Left lobe of liver (tissue), 2 donors: ENCODE data around the gene CYB5R4. TPM values are rescaled to one million over a fixed set of nuclear protein-coding genes. Genes with fewer than 3 reads are reported as not detected.
A peak's percentile ranks its signal among the peaks of the same experiment; 100 is the strongest.
"Not testable (repeated sequence)": the region's sequence is repeated elsewhere in the genome, so short reads cannot be mapped to it uniquely, and the experiment has no call there.

ENCODE experiments used
- ATAC-seq: fragments of 200-7000 bp; cut with Tn5 transposase; one replicate; pipeline ENCODE4 v1.9.1; 2020; ENCODE audit warnings: mild to moderate bottlenecking, moderate library complexity
- DNase-seq: peaks from one replicate; pipeline ENCODE4 v3.0.0-alpha.2; 2020; ENCODE audit warnings: low spot score
- total RNA-seq: library from RNA; stranded (reverse); gene quantifications from one replicate; pipeline ENCODE4 v1.2.1, GENCODE V29; 2021
- donor health status: DM: no; HTN: no; CAD: no; lungs with moderate emphysema.
- donor health status: DM: no; HTN: yes; CAD: no.

The CYB5R4 gene
- total RNA-seq, 1 donor from 2014 or later: 6.7 TPM

- DNase-seq, ATAC-seq: not testable (repeated sequence)
Measured at GRCh38 chr6:83907623-83908390, 48.3 kb downstream of the CYB5R4 start.

DNA sequence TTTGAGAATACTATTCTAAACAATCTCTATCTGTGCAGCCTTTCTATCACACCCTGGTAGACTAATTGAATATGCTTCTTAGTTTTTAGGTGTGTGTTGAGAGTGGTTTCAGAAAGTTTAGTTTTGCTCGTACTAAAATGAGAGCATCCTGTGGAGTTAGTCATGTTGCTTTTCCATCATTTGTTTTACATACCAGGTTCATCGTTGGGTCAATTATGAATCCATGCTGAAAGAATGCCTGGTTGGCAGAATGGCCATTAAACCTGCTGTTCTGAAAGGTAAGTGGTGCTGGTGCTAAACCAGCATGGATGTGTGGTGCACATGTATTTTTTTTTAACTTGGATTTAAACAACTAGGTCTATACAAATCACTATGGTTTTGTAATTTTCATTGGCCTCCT lies 49.3 kb downstream of the CYB5R4 start:
- ATAC-seq (no peak), DNase-seq (no peak)

DNA sequence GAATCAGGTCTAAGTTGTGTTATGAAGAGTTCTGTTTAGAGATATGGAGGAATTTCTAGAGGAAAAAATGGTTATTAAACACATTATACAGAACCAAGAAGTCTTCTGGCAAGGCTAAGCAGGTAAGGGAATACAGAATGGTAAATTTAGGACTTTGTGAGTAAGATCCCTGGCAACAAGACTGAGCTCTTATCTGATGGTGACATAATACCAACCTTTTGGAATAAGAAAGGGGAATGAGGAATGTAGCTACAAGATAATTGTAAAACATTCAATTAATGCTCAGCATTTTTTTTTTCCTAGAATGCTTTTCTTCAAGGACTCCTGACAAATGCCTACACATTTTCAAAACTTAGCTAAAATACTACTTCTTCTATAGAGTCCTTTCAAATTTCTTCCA lies 51.8 kb downstream of the CYB5R4 start:
- peak; percentile 34 for ATAC-seq
- DNase-seq: no peak

- DNase-seq (no peak), ATAC-seq (no peak)
Measured at GRCh38 chr6:83914953-83915352, 55.5 kb downstream of the CYB5R4 start.

DNA sequence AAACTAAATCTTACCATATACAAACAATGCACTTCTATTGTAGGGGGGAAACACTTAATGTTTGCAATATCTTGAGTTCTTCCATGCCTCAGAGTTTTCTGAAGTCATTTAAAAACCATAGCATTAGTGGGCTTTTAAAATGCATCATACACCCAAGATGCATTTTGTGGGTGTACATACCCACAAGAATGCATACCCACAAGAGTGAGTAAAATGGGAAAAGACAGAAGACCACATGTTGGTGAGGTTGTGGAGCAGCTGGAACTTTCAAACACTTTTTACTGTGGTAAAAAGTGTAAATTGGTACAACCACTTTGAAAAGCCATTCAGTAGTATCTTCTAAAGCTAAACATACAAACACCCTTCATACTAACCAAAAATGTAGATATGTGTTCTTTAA lies 57.5 kb downstream of the CYB5R4 start:
- no peak for ATAC-seq

DNA sequence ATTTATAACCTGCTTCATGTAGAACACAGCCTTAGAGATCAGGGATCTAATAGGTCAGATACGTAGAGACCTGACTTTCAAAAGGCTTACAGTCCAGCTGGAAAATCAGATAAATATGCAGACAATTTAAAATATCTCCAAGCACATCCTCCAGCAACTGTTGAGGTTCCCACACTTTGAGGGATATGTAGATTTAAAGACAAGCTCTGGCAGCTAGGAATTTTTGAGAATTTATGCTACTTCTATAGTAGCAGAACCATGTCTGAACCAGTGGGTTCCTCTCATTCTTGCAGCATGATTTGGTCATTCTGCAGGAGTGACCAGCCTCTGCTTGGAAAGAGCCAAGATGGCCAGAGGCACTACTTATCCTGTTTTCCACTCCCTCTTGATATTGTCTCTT lies 60.5 kb downstream of the CYB5R4 start:
- ATAC-seq (no peak), DNase-seq (no peak)

More for the DNA sequence above, 57.5 kb downstream of the CYB5R4 start:
- no peak for DNase-seq

DNA sequence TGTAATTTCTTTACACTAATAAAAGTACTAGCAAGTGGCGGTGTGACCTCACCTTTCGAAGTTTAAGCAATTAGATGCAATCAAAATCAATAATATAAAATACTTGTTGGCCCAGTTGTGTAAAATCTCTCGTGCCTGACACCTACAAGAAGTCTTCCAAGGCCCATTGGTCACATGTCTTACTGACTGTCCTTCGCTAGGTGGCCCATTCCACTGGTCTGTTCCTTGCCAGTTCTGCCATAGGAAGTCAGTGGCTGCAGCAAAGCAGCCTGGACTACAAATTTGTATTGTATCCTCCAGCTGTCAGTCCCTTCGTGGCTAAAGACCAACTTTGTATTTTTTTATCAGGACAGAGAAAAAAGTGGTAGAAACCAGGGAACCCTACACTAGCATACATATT lies 61.8 kb downstream of the CYB5R4 start:
- no peak for ATAC-seq
- DNase-seq: no peak

DNA sequence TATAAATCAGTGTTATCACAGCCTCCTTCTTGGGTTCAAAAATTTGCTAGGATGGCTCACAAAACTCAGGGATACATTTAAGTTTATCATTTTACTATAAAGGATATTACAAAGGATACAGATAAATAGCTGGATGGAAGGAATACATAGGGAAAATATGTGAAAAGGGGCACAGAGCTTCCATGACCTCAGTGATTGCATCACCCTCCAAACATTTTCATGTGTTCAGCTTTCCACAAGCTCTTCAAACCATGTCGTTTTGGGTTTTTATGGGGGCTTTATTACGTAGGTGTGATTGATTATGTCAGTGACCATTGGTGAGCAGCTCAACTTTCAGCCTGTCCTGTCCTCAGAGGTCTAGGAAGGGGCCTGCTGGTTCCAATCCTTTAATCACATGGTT lies 68.0 kb downstream of the CYB5R4 start:
- DNase-seq (no peak), ATAC-seq (no peak)

DNA sequence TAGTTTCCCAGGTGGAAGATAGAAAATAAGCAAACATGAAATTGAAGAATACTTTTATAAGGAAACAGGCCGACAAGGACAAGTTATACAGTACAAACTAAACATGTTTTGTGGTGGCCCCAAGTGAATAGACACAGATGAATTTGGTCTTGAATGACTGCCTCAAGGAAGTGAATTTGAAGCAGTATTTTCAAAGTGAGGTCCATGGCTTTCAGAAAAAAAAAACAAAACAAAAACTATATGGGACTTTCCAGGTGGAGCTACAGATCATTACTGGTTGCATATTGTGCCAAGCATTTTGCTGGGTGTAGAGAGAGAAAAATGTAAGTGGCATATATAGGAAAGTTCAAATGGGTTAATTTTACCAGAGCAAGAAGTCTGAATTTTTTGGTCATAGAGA lies 68.8 kb downstream of the CYB5R4 start:
- no peak for ATAC-seq
- DNase-seq: no peak

- ATAC-seq, DNase-seq: not testable (repeated sequence)
Measured at GRCh38 chr6:83946201-83946833, 86.8 kb downstream of the CYB5R4 start.

DNA sequence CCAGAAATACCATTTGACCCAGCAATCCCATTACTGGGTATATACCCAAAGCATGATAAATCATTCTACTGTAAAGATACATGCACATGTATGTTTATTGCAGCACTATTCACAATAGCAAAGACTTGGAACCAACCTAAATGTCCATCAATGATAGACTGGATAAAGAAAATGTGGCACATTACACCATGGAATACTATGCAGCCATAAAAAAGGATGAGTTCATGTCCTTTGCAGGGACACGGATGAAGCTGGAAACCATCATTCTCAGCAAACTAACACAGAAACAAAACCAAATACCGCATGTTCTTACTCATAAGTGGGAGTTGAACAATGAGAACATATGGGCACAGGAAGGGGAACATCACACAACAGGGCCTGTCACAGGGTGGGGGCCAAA lies 88.5 kb downstream of the CYB5R4 start:
- DNase-seq, ATAC-seq: not testable (repeated sequence)

- DNase-seq (no peak), ATAC-seq (no peak)
Measured at GRCh38 chr6:83948851-83949250, 89.4 kb downstream of the CYB5R4 start.

- not testable (repeated sequence) for ATAC-seq, DNase-seq
Measured at GRCh38 chr6:83951423-83951822, 91.9 kb downstream of the CYB5R4 start.

DNA sequence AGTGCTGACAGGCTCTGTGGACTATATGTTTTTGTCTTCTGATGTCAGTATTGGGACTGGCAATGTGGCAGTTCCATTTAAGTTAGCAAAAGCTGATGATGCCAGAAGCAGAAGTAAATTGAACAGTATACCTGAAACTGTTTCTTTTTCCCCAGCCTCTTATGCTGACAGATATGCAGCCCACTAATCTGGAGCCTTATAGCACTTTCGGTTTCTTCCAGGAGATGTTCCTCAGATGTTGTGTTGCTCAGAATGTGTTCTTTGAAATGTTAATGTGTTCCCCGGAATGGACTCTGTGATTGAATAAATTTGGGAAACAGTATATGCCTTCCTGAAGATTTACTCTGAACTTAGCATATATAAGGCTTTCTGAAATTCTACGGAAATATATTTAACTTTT lies 93.3 kb downstream of the CYB5R4 start:
- ATAC-seq (no peak), DNase-seq (no peak)

DNA sequence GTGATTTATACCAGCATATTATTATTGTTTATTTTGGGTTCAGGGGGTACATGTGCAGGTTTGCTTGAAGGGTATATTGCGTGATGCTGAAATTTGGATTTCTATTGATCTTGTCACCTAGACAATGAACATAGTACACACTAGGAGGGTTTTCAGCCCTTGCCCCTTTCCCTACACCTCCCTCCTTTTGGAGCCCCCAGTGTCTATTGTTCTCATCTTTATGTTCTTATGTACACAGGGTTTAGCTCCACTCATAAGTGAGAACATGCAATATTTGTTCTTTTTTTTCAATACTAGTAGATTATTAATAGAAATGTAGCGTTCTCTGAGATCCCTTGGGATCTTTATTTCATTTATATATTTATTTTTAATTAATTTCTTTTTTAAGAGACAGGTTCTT lies 94.9 kb downstream of the CYB5R4 start:
- no peak for ATAC-seq
- no peak for DNase-seq

DNA sequence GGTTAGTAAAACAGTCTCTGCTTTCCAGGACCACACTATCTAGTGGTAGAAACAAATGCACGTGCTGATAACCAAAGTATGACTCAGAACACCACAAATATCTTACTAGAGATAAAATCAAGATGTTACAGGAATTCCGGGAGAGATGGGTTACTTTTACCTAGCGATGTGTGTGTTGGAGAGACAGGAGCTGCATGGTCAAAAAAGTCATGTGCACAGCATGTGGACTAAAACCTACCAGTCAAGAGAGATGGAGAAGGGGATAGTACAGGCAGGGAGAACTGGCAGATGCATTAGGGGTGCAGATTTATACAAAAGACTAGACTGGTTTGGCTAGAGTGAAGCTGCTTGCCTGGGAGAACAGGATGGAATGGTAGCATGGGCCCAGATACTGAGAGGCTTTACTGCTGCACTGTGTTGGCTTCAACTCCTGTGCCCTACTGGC lies 98.8 kb downstream of the CYB5R4 start:
- DNase-seq: no peak
- no peak for ATAC-seq

DNA sequence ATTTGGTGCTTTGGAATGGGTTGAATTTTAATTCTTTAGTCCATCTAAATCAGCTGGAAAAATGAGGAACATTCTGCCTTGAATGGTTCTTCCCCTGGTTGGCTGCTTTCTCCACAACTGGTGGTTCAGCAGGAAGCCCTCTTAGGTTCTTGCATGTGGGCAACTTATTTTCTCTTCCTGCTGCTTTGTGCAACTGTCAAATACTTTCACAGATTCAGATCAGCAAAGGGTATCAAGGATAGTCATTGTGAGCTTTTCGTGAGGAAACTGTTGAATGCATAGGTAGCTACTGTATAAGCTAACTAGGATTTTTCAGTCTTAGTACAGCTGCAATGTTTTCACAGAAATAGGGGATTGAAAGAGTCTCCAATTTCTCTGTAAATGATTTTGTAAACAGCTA lies 101.2 kb downstream of the CYB5R4 start:
- DNase-seq (no peak), ATAC-seq (no peak)

GRCh38 chr6:83962582-83962981 lies 103.1 kb downstream of the CYB5R4 start:
- ATAC-seq (no peak), DNase-seq (no peak)

DNA sequence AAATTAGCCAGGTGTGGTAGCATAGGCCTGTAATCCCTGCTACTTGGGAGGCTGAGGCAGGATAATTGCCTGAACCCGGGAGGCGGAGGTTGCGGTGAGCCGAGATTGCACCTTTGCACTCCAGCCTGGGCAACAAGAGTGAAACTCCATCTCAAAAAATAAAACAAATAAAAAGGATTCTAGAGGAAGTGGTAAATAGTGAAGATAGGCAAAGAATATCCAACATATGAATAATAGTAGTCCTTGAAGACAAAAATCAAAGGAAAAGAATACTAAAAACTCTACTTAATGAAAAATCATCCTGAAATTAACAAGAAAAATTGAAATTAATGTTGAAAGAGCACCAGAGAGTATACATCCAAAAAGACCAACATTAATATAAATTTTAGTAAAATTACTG lies 107.0 kb downstream of the CYB5R4 start:
- no peak for ATAC-seq
- no peak for DNase-seq

DNA sequence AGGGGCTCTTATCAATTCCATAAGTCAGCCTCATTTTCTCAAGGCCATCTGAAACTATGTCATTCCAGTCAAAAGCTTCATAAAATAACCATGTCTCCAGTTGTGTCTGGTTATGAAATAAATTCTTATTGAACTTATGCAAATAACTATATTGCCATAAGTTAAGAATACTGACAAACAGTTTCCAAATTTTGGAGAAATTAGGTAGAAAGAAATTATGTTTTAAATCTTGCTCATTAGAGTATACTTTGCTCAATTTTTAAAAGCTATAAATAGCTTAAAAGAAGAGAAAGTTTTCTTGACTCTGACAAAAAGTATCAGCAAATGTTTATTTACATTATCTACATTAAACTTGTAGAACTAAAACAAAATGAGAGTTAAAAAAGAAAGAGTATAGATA lies 111.1 kb downstream of the CYB5R4 start:
- DNase-seq: no peak
- no peak for ATAC-seq

- DNase-seq: no peak
- no peak for ATAC-seq
Measured at GRCh38 chr6:83974409-83975050, 115.0 kb downstream of the CYB5R4 start.
